Keratinocyte (primary cell): Measurements from ENCODE around the gene OSTF1. TPM values are rescaled to one million over a fixed set of nuclear protein-coding genes. Genes with fewer than 3 reads are reported as not detected.

Source experiments
- DNase-seq: peaks from one replicate; pipeline ENCODE4 v3.0.0-alpha.2; 2011; ENCODE audit warnings: low read depth, missing footprints, low spot score
- FAIRE-seq: peaks from 2 replicates; lab custom pipeline; 2011; peaks lifted over from hg19 to GRCh38; lab: Jason Lieb, UNC
- H2AFZ ChIP-seq: 2 replicates; pipeline ENCODE4 v1.6.0; 2012; ENCODE audit warnings: low read length, control low read depth, inconsistent platforms; ENCODE audit not compliant: control insufficient read depth
- H3K27ac ChIP-seq: 2 replicates; pipeline ENCODE4 v1.5.1; 2011; ENCODE audit warnings: low read length; ENCODE audit not compliant: control insufficient read depth, insufficient read depth
- H3K27me3 ChIP-seq: 3 replicates; pipeline ENCODE4 v1.6.0; 2011; ENCODE audit warnings: low read length; ENCODE audit not compliant: control insufficient read depth, insufficient read depth; ENCODE audit errors: extremely low read depth
- H3K36me3 ChIP-seq, 2 experiments: 2 replicates in 1 of 2; 3 replicates in 1 of 2; pipeline ENCODE4 v1.5.1; 2011; ENCODE audit warnings: low read length in 2 of 2, mild to moderate bottlenecking in 1 of 2; ENCODE audit not compliant: control insufficient read depth in 2 of 2, insufficient read depth in 2 of 2; ENCODE audit errors: extremely low read depth in 1 of 2
- H3K4me1 ChIP-seq: 3 replicates; pipeline ENCODE4 v1.5.1; 2011; ENCODE audit warnings: low read length; ENCODE audit not compliant: control insufficient read depth, insufficient read depth; ENCODE audit errors: extremely low read depth
- H3K4me2 ChIP-seq: 3 replicates; pipeline ENCODE4 v1.6.0; 2011; ENCODE audit warnings: low read depth, low read length; ENCODE audit not compliant: control insufficient read depth, insufficient read depth; ENCODE audit errors: extremely low read depth
- H3K4me3 ChIP-seq, 3 experiments: fragments of 200-600 bp in 1 of 3; sonication (generic) in 1 of 3; 2 replicates in 2 of 3; 3 replicates in 1 of 3; pipeline ENCODE4 v1.5.1; 2011 to 2016; ENCODE audit warnings: low read length in 3 of 3, mild to moderate bottlenecking in 3 of 3, control low read depth in 2 of 3, inconsistent platforms in 1 of 3, low read depth in 1 of 3, mixed read lengths in 1 of 3, mixed run types in 1 of 3, moderate library complexity in 1 of 3; ENCODE audit not compliant: control insufficient read depth in 2 of 3, insufficient read depth in 2 of 3; ENCODE audit errors: extremely low read depth in 1 of 3
- H3K79me2 ChIP-seq: 2 replicates; pipeline ENCODE4 v1.6.0; 2012; ENCODE audit warnings: low read length; ENCODE audit not compliant: control insufficient read depth, insufficient read depth
- H3K9ac ChIP-seq: 3 replicates; pipeline ENCODE4 v1.6.0; 2011; ENCODE audit warnings: low read length; ENCODE audit not compliant: control insufficient read depth, insufficient read depth; ENCODE audit errors: extremely low read depth
- H3K9me1 ChIP-seq: 3 replicates; pipeline ENCODE4 v1.6.0; 2011; ENCODE audit warnings: low read length; ENCODE audit not compliant: control insufficient read depth, insufficient read depth; ENCODE audit errors: extremely low read depth
- H3K9me3 ChIP-seq: 2 replicates; pipeline ENCODE4 v1.5.1; 2012; ENCODE audit warnings: low read depth, low read length; ENCODE audit not compliant: control insufficient read depth
- H4K20me1 ChIP-seq: 3 replicates; pipeline ENCODE4 v1.6.0; 2011; ENCODE audit warnings: low read length; ENCODE audit not compliant: control insufficient read depth, insufficient read depth; ENCODE audit errors: extremely low read depth
- EZH2 ChIP-seq: IDR thresholded peaks from one replicate; pipeline ENCODE4 v1.6.1; 2012; ENCODE audit warnings: inconsistent platforms, mild to moderate bottlenecking, low read length, moderate library complexity
- dilution Hi-C: fragments of 300-500 bp; cut with MboI; formaldehyde crosslinking; loops from one replicate; pipeline ENCODE4 v1.7.0; 2020; ENCODE audit warnings: low sequenced_read_pairs; ENCODE audit not compliant: extremely low pct_ligation_motif_present
- polyA plus RNA-seq, 5 experiments: library from polyadenylated mRNA; depleted of rRNA in 3 of 5; stranded (reverse) in 3 of 5; stranded (forward) in 1 of 5; unstranded in 1 of 5; fragments of >200 nt; gene quantifications; 1 replicate in 1 of 5; 2 replicates in 3 of 5; 3 replicates in 1 of 5; pipeline versions ENCODE4 v1.2.1 to v1.2.3, GENCODE V29; 2011 to 2012; ENCODE audit warnings: missing spikeins in 2 of 5, low read depth in 1 of 5, low replicate concordance in 1 of 5
- TF ChIP-seq, protein P1 (sequence below), 3 experiments: IDR thresholded peaks in 1 of 3; conservative IDR thresholded peaks in 1 of 3; optimal IDR thresholded peaks in 1 of 3; 2 replicates in 2 of 3; 3 replicates in 1 of 3; pipeline versions ENCODE3 to v1.5.1; 2011; ENCODE audit warnings: low read length in 3 of 3, mild to moderate bottlenecking in 3 of 3, moderate library complexity in 2 of 3, control low read depth in 1 of 3, inconsistent platforms in 1 of 3; ENCODE audit not compliant: insufficient read depth in 2 of 3; ENCODE audit errors: extremely low read depth in 1 of 3

OSTF1 gene
- polyA plus RNA-seq, 1 donor (not counting 4 experiments of a cell fraction or from before 2014, with no cell fraction given): 39.2 TPM

DNA sequence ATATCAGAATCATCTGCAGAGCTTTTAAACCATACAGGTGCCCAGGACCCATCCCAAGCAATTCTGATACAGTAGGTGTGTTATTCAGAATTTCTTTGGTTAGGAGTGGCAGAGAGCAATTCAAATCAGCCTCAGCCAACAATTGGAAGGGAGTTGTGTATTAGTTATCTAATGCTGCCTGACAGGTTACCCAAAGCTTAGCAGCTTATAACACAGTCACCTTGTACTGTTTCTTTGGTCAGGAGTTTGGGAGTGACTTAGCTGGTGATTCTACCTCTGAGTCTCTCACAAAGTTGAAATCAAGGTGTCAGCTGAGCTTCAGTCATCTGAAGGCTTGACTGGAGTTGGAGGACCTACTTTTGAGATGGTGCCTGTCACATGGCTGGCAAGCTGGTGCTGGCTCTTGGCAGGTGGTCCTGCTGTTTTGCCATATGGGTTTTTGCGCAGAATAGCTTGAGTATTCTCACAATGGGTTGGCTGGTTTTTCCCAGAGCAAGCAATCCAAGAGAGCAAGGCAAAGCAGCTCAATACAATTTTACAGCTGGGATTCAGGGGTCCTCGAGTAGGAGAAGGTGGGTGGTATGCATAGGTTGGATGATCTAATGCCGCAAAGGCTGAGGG, 41.5 kb upstream of the OSTF1 start:
- no peak for DNase-seq
- dilution Hi-C loops: no loop called here
- H3K36me3 ChIP-seq: no peaks in the 10 kb centered on the region
- no peaks in the 10 kb centered on the region for H3K79me2 ChIP-seq
- H3K9me3 ChIP-seq: no peaks in the 10 kb centered on the region
- H2AFZ ChIP-seq: no peak overlapping the region
- no peak overlapping the region for H3K27ac ChIP-seq
- TF ChIP-seq, protein P1, sequence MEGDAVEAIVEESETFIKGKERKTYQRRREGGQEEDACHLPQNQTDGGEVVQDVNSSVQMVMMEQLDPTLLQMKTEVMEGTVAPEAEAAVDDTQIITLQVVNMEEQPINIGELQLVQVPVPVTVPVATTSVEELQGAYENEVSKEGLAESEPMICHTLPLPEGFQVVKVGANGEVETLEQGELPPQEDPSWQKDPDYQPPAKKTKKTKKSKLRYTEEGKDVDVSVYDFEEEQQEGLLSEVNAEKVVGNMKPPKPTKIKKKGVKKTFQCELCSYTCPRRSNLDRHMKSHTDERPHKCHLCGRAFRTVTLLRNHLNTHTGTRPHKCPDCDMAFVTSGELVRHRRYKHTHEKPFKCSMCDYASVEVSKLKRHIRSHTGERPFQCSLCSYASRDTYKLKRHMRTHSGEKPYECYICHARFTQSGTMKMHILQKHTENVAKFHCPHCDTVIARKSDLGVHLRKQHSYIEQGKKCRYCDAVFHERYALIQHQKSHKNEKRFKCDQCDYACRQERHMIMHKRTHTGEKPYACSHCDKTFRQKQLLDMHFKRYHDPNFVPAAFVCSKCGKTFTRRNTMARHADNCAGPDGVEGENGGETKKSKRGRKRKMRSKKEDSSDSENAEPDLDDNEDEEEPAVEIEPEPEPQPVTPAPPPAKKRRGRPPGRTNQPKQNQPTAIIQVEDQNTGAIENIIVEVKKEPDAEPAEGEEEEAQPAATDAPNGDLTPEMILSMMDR (optimal IDR thresholded peaks at IDR 0.05 in 1 of 3, IDR thresholded peaks at IDR 0.05 in 1 of 3, conservative IDR thresholded peaks at IDR 0.05 in 1 of 3; ENCODE audit: extremely low read depth in 1 of 3, insufficient read depth in 2 of 3, low read length in 3 of 3): no peak
- TF ChIP-seq EZH2: no peak
- H3K4me3 ChIP-seq: no peak overlapping the region
- H3K27me3 ChIP-seq: peaks cover 5% of the 10 kb centered on the region
- no peaks in the 10 kb centered on the region for H3K9me1 ChIP-seq
- no peak for FAIRE-seq
- no peaks in the 10 kb centered on the region for H3K4me1 ChIP-seq
- no peak overlapping the region for H3K9ac ChIP-seq
- no peak overlapping the region for H3K4me2 ChIP-seq
- no peaks in the 10 kb centered on the region for H4K20me1 ChIP-seq

DNA sequence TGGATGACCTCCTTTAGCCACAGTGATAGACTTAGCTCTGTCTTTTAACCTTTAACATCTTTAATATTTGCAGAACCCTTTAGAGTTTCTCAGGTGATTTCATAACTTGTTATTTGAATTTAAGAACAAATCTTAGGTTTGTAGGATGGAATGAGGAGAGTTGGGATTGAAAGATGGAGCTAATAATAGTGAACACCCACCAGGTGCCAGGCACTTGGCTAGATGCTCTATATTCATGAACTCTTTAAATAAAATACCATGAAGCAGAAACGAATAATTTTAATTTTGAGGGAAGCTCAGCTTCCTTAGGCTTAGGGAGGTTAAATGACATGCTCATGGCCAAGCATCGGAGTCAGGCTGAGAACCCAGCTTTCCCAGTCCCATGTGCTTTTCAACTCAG, 40.8 kb upstream of the OSTF1 start:
- Histone ChIP-seq H3K27me3 (peaks cover 5% of the 10 kb centered on the region), H3K9ac (no peak overlapping the region), H3K27ac (no peak overlapping the region), H4K20me1 (no peaks in the 10 kb centered on the region), H3K36me3 (no peaks in the 10 kb centered on the region), H3K4me3 (no peak overlapping the region), H3K79me2 (no peaks in the 10 kb centered on the region), H3K4me1 (no peaks in the 10 kb centered on the region), H3K4me2 (no peak overlapping the region), H3K9me1 (no peaks in the 10 kb centered on the region), H2AFZ (no peak overlapping the region), H3K9me3 (no peaks in the 10 kb centered on the region)
- DNase-seq: no peak
- dilution Hi-C loops: no loop called here
- FAIRE-seq: no peak
- TF ChIP-seq, protein P1 (optimal IDR thresholded peaks at IDR 0.05 in 1 of 3, IDR thresholded peaks at IDR 0.05 in 1 of 3, conservative IDR thresholded peaks at IDR 0.05 in 1 of 3; ENCODE audit: extremely low read depth in 1 of 3, insufficient read depth in 2 of 3, low read length in 3 of 3): no peak
- no peak for TF ChIP-seq EZH2
